ENCODE measurements around the gene SELENOM.

GRCh38 chr22:31077681-31078080 is 29.7 kb downstream of the SELENOM start:
- TF ChIP-seq CTCF (conservative IDR thresholded peaks at IDR 0.05 in 1 of 2, IDR thresholded peaks at IDR 0.05 in 1 of 2; ENCODE audit: low read depth in 1 of 2, low read length in 2 of 2) (no peak), EZH2 (IDR thresholded peaks at IDR 0.05; ENCODE audit: low read length, missing control alignments) (no peak)
